Kidney glomerular epithelial cell (primary cell): ENCODE data around the gene NEK9.

Experiments used
- DNase-seq: peaks from one replicate; lab custom pipeline; 2025; lab: John Stamatoyannopoulos, UW

The NEK9 gene

DNA sequence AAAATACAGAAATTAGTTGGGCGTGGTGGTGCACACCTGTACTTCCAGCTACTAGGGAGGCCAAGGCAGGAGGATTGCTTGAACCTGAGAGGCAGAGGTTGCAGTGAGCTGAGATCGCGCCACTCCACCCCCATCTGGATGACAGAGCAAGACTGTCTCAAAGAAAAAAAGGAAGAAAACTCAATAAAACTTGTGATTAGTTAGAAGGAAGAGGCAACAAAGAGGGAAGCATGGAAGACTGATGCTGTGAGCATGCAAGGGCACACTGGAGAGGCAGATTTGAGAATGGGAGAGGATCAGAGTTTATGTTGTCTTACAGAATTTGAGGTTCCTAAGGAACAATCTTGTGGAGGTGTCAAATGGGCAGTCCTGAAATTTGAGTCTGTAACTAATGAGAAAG, 60.2 kb downstream of the NEK9 start:
- no peak for DNase-seq

DNA sequence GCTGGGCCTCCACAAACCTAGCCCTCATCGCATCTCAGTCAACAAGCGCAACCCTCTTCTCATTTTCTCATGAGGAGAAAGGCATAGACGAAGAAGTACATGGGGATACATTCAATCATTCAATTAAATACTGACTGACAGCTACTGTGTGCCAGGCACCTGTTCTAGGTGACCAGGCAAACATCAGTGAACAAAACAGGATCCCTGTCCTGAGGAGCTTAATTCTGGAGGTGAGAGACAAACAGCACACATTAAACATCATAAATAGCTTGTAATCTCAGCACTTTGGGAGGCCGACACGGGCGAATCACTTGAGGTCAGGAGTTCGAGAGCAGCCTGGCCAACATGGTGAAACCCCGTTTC, 62.7 kb downstream of the NEK9 start:
- no peak for DNase-seq

DNA sequence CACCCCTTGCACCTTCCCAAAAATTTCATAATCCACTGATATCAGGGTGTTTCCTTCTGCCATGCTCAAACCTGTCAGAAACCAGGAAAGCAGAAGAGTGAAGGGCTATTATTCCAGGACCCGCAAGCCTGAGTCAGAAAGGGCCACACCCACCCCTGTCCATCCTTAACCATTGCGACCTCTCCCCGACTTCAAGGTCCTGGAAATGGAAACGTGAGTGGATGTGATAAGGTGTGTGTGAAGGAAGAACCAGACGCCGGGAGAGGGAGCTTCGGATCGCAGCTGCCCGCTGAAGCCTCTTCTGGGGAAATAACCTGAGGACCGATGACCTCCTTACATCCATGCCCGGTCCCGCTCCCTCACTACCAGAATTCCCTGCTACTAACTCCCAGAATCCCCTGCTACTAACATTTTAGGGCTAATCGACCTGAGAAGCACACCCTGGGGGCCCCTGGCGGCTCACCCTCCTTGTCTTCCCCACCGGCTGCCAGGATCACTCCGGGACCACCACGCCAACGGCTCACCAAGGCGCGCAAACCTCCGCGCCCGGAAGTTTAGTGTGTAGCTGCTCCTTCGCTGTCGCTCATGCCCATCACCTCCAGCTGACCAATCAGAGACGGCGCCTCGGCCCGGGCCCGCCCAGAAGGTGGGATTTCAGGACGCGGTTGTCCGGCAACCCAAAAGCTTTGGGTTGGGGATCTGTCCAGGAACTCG, 63.2 kb downstream of the NEK9 start, which contains the start of gene ACYP1:
TSS of gene ACYP1 (minus strand) at position 534 of the 714 bp plus-strand sequence. CDS start at position 63, 471 bp downstream.
- peak; percentile 79 for DNase-seq

DNA sequence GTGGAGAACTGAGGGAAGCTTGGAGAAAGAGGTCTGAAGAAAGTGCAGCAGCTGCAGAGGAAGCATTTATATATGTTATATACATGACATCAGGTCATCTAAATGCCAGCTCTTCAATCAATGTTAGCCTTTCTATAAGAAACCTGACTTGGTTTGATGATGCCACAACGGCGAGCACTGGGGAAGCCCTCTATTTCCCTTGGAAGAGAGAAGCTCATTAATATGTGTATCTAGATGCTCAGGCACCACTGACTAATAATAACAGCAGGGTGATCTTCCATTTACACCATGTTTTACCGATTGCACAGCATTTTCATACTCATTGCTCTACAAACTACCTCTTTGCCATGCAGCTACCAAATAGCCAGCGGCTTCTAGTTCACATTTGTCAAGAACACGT, 63.8 kb downstream of the NEK9 start:
- DNase-seq = no peak

DNA sequence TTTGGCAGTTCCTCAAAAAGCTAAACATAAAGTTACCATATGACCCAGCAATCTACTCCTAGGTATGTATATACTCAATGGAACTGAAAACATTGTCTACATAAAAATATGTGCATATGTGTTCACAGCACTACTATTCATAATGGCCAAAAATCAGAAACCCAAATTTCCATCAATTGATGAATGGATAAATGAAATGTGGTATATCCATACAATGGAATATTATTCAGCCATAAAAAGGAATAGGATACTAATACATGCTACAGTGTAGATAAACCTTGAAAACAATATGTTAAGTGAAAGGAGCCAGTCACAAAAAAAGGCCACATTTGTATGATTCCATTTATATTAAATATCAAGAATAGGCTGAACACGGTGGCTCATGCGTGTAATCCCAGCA, 66.4 kb downstream of the NEK9 start:
- no peak for DNase-seq

DNA sequence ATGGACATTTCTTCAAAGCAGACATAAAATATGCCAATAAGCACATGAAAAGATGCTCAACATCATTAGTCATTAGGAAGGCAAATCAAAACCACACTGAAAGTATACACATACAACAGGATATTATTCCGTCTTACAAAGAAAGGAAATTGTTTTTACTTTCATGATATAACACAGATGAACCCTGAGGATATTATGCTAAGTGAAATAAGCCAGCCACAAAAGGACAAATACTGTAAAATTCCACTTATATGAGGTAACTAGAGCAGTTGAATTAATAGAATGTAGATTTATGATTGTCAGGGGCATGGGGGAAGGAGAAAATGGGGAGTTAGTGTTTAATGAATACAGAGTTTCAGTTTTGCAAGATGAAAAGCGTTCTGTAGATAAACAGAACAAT, 67.2 kb downstream of the NEK9 start:
- peak; percentile 34 for DNase-seq

DNA sequence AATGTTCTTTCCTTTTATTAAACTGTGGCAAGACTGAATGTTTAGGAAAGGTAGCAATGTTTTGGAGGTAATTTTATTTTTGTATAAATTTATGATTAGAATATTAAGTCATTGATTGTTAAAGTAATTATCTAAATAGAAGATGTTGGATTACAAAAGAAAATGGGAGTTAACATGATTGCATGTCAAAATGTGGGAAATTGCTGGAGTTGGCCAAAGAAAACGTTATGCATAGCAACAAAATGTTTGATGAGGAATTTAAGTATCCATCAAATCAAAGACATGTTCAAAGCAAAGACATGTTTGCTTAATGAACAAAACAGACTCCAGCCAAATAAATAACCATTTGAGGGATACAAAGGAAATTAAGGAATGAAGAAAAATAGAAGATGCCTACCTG, 72.4 kb downstream of the NEK9 start:
- no peak for DNase-seq

DNA sequence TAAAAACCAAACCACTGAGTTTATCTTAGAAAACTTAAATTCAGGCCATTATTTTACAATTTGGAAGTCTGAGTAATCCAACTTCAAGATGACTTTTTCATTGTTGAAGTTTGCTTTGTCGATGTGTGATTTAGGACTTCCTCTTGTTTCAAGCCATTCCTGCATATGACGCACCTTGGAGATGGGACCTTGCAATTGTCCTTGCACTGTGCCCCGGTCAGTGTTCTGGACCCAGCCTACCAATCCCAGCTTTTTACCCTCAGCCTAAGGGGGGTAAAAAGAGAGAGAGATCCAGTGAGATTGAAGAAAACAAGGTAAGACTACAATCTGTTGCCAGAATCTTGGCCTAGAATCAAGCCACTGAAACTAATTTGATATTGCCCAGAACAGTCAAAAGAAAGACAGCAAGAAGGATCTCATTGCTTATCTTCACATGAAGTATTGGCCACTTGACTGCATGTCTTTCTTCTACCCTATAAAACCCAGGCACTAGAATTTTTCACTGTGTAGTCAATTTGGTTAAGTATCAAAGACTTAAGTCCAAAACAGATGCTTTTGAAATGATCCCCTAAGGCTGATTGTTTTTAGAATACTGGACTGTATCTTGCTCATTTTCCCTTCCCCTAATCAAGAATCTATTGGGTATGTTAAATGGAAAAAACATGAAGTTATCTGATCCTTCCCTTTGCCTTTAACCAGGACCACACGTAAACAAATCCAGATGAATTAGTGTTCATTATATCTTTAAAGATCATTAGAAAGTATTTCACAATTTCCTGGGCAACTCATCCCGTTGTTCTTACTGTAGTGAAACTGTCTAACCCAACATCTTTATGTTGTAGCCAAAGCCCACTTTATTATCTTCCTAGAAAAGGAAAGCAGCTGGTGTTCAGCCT, 73.2 kb downstream of the NEK9 start:
- DNase-seq = no peak

DNA sequence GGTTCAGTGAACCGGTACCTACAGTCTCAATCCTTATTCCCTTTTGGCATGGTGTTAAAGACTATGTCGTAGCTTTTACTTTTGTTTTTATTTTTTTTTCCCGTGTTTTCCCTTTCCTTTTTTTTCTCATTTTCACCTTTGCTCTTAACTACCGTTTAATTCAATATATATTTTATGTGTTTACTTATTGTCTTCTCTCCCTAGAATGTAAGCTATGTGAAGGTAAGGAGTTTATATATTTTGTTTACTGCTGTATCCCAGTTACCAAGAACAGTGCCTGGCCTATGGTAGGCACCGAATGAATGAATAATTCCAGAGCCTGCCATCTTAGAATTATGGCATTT, 75.3 kb downstream of the NEK9 start:
- no peak for DNase-seq

DNA sequence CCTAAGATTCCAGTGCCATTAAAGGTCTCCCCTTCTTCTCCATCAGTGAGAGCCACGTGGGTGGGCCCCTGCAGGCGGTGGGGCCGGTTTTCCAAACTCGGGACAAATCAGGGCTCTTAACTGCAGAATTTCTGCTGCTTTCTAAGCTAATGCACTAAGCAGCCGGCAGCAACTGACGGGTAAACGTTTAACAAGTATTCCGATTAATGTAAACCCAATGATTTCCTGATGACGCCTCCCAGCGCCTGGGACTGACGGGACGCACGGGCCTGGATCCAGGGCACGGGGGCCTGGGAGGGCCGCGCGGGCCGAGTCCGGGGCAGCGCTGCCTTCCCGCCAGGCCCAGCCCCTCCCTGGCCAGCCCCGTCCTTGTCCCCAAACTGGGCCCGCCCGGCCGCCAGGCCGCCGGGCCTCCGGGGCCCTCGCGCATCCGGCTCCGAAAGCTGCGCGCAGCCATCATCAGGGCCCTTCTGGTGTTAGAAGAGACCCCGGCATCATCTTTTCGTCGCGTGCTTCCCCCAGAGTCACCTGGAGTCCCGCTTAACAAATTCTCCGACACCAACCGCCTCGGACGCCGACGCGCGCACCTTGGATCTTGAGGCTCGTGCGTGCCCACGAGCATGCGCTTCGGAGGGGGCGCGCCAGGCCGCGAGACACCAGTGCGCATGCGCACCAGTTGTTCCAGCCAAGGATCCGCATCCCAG, 75.8 kb downstream of the NEK9 start, which contains the start of gene MLH3:
TSS of gene MLH3 (minus strand) at position 616 of the 704 bp plus-strand sequence. CDS start 1,812 bp downstream, outside the sequence.
- peak; percentile 66 for DNase-seq

DNA sequence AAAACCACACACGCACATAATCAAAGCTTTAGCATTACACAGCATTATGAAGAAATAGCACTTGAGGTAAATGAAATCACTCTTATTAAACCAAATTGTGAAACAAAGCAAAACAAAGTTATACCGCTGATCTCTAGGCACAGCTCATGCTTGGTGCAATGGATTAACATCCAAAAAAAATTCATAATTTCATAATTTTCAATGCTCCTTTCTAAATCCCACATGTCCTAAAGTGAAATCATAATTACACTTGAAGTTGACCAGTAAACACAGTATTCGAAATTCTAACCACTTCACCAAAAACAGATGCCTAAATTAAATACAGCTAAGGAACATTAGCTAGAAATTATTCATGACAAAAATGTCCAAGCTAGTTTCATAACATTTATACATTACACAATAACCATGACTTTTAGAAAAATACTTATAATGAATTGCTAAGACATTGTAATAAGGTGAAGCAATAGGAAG, 77.1 kb downstream of the NEK9 start:
- DNase-seq = no peak

DNA sequence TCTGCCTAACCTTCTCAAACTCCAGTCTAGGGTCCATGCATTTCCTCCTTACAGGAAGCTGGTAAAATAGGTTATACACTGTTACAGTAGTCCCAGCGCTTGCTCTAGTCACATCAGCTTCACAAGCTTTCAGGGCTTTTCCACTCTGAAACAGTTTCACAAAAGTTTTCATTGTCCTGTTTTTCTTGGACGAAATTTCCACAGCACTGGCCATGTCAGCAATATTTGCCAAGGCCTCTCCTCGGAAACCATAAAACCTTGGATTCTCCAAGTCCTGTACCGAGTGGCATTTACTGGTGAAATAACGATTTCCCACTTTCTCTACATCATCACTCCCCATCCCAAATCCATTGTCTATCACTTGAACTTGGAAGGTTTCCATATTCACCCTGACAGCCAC, 77.7 kb downstream of the NEK9 start:
- DNase-seq = no peak

DNA sequence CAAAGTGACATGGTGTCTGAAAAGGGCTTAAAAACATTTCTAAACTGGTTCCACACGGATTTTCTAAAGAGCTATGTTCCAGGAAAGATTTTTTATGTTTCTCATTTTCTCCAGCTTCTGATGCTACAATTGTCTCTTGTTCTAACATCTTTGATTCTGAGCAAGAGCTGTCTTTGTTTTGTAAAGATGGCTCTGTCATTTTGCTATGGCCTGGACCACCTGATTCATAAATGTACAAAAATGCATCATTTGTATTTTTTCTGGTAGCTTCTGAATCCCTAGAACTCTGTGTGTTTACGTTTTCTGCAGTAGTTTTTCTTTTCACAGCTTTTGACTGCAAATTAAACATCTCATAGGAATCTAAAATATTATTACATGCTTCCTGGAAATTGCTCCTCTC, 78.7 kb downstream of the NEK9 start:
- no peak for DNase-seq

DNA sequence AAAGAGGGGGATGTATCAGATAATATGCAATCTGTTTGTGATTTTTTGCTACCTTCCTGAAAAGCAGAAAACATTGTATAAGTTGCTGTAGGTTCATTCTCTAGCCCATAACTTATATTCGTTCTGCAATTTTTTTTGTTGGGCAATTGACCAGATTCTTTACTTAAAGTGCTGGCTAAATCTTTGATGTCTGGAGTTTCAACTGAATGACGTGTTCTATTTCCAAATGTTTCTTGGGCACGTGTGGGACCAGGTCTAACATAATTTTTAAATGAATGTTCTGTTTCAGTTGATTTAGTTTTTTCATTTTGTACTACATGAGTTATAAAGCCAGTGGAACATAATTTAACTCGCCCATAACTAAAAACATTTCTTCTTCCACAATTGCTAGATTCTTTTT, 79.3 kb downstream of the NEK9 start:
- DNase-seq = no peak

DNA sequence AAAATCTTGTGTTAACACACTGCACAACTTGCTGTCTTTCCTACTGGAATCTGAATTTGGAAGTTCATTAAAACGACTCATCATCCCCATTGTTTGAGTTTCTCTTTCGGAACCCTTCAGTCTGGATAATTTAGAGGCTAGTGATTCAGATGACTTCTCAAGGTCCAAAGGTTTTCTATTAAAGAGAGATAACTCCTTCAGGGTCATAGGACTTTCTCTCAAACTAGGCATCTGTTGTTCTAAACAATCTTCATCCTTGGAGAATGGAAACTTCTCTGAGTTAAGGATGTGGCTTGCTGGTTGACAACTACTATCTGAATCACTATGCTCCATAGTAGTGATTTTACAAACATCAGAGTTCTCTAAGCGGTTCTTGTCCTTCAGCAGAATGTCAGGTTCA, 79.9 kb downstream of the NEK9 start:
- DNase-seq = peak; percentile 14

DNA sequence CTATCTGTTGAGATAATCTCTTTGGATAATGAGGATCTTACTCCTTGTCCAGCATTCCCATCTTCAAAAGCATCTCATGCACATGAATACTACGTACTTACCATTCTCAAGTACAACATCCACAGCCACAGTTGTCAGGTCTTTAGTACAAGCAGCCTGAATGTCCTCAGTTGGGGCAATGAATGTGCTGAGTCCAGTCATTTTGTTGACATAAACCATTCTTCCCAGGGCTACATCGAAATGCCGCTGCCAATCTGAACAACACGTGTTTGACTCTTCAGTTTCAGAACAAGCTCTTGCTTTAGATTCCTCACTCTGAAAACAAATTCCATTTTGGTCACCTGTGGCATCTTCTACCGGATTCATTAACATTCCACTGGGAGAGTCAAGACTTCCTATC, 80.6 kb downstream of the NEK9 start:
- no peak for DNase-seq

DNA sequence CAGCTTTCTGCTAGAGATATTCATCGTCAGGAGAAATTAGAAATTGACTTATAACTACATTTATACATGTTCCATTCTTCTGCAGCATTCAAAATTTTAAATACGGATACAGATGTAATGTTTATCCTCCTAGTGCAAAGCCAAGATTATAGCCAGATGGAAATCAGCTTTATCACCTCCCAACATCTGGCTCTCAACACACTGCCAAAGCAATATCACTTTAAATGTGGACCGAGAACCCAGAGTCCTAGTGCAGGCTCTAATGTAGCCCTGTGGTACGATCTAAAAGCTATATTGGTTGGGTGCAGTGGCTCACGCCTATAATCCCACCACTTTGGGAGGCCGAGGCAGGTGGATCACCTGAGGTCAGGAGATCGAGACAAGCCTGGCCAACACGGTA, 82.1 kb downstream of the NEK9 start:
- no peak for DNase-seq

DNA sequence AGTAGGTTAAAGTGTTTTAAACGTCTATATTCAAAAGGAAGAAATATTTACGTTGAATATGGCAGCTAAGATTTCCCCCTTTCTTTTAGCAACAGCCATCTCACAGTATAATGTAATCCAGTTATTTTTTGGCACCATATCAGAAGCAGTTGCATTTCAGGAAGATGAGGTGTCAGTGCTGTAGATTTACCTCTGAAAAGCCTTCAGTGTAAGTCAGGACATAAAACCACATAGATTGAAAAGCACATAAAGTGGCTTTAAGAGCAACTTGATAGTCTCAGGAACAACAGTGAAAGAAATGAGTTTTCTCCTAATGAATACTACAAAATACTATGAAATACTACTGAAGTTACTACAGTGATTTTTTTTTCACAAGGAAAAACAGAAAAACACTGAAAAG, 82.5 kb downstream of the NEK9 start:
- DNase-seq = peak; percentile 54

DNA sequence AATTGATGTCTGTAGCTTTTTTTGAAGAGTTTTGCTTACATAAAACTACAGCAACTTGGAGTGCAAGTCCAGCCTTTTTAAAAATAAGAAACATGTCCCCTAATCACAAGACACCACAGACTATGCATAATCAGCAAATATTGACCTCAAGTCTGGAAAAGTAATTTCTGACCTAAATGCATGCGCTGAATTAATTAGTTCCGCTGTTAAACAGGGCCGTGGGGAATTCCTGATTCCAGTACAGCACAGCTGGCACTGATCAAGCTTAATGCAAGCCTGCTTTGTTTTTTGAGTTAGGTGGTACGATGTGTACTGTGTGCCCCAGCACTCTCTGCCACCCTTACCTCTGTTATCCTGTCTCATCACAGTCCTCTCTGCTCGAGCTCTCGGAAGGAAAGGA, 84.8 kb downstream of the NEK9 start:
- no peak for DNase-seq

DNA sequence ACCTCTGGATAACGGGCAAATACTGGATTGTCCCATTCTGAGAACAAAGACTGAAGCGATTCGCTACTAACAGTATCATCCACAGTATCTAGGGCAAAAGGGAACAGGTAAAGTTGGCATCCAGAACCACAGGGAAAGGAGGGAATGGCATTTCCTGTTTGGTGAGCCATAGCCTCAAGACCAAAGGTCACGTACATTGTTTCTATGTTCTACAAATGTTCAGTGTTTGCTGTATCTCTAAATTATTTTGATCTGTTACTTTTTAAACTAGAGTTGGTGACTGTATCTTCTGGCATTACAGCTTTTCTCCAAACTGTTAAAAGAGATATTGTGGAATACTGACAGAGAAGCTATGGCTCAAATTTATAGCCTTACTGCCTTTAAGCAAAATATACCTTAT, 85.2 kb downstream of the NEK9 start:
- peak; percentile 34 for DNase-seq

DNA sequence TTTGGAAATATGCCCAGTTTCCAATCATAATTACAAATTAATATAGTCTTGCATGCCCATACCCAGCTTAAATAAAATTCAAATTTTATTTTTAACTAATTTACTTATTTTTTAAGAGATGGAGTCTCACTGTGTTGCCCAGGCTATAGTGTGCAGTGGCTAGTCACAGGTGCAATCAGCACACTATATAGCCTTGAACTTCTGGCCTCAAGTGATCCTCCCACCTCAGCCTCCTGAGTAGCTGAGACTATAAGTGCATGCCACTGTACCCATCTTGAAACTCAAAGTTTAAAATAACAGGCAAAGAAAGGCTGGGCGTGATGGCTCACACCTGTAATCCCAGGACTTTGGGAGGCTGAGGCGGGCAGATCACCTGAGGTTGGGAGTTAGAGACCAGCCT, 85.9 kb downstream of the NEK9 start:
- no peak for DNase-seq

DNA sequence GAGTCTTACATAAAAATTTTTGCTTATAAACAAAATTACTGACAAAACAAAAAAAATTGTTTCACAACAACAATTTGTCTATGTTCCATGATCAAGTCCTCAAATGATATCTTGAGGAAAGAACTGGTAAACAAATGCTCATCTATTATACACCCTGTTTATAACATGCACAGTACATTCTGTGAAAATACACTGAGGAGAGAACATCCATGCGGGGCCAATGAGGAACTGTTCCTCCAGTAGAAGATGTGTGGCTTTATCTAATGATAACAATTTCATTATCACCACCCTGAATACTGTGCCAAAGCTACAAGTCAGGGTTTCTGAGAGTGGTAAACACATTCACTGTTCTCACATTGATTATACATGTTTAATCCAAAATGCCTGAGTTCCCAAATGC, 86.3 kb downstream of the NEK9 start:
- no peak for DNase-seq

DNA sequence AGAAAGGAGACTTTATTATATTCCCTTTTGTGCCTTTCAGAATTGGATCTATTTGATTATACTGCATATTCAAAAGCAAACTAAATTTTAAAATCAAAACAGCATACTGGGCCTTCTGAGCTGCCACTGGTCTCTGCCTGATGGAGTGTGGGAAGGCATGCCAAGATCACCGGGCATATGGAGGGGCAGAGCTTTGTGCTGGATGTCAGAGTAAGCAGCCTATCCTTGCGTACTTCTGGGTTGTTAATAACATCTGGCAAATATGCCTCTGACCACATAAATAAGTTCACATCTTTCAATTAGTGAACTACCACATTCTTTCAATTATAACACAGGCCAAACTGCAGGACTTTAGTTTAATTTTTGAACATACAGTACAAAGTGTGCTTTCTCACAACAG, 93.9 kb downstream of the NEK9 start:
- DNase-seq = no peak
